DND-41 (cell line): ENCODE data around the gene COG5.

Source experiments
- ATAC-seq: fragments of 200-7000 bp; cut with Tn5 transposase; 3 replicates; pipeline ENCODE4 v1.9.1; 2021; ENCODE audit warnings: low read depth; ENCODE audit not compliant: insufficient read depth
- DNase-seq: peaks from one replicate; pipeline ENCODE4 v3.0.0-alpha.2; 2020
- H2AFZ ChIP-seq: 2 replicates; pipeline ENCODE4 v1.6.0; 2012; ENCODE audit warnings: low read depth, low read length
- H3K27ac ChIP-seq: 2 replicates; pipeline ENCODE4 v1.5.1; 2012; ENCODE audit warnings: low read length, inconsistent platforms
- H3K27me3 ChIP-seq: fragments of 200-600 bp; sonication (generic); 2 replicates; pipeline ENCODE4 v1.6.0; 2012; ENCODE audit warnings: low read length, mild to moderate bottlenecking, inconsistent platforms; ENCODE audit not compliant: insufficient read depth, poor library complexity
- H3K36me3 ChIP-seq: 2 replicates; pipeline ENCODE4 v1.5.1; 2012; ENCODE audit warnings: low read length, inconsistent platforms; ENCODE audit not compliant: insufficient read depth
- H3K4me1 ChIP-seq: 2 replicates; pipeline ENCODE4 v1.5.1; 2012; ENCODE audit warnings: mild to moderate bottlenecking, low read length; ENCODE audit not compliant: insufficient read depth
- H3K4me2 ChIP-seq: 2 replicates; pipeline ENCODE4 v1.6.0; 2012; ENCODE audit warnings: mild to moderate bottlenecking, moderate library complexity, low read length, inconsistent platforms; ENCODE audit not compliant: insufficient read depth
- H3K4me3 ChIP-seq, 2 experiments: fragments of 200-600 bp in 1 of 2; shearing (Covaris generic) in 1 of 2; 2 replicates each; pipeline ENCODE4 v1.5.1; 2012 to 2016; ENCODE audit warnings: inconsistent platforms in 2 of 2, low read length in 2 of 2, mild to moderate bottlenecking in 2 of 2, low read depth in 1 of 2, moderate library complexity in 1 of 2
- H3K79me2 ChIP-seq: 2 replicates; pipeline ENCODE4 v1.6.0; 2012; ENCODE audit warnings: low read length, inconsistent platforms; ENCODE audit not compliant: insufficient read depth
- H3K9ac ChIP-seq: 2 replicates; pipeline ENCODE4 v1.6.0; 2012; ENCODE audit warnings: low read depth, mild to moderate bottlenecking, inconsistent platforms, low read length, moderate library complexity
- H3K9me3 ChIP-seq: 2 replicates; pipeline ENCODE4 v1.5.1; 2012; ENCODE audit warnings: low read length, moderate library complexity, mild to moderate bottlenecking, inconsistent platforms; ENCODE audit not compliant: insufficient read depth, severe bottlenecking
- H4K20me1 ChIP-seq: 2 replicates; pipeline ENCODE4 v1.6.0; 2012; ENCODE audit warnings: low read length; ENCODE audit not compliant: insufficient read depth
- CTCF ChIP-seq: IDR thresholded peaks from 2 replicates; pipeline ENCODE4 v1.5.1; 2012; ENCODE audit warnings: borderline replicate concordance, low read length, moderate library complexity, mild to moderate bottlenecking; ENCODE audit not compliant: poor library complexity, severe bottlenecking; ENCODE audit errors: extremely low read depth
- EZH2 ChIP-seq: IDR thresholded peaks from 3 replicates; pipeline ENCODE4 v1.6.1; 2012; ENCODE audit warnings: borderline replicate concordance, low read depth, mild to moderate bottlenecking, moderate library complexity, low read length, inconsistent platforms; ENCODE audit not compliant: severe bottlenecking

COG5 gene

GRCh38 chr7:107461938-107462533 lies 101.7 kb downstream of the COG5 start:
- Histone ChIP-seq H4K20me1 (peaks cover 12% of the 10 kb centered on the region), H3K27ac (no peak overlapping the region), H3K27me3 (no peaks in the 10 kb centered on the region), H3K4me3 (no peak overlapping the region), H3K79me2 (no peaks in the 10 kb centered on the region), H2AFZ (no peak overlapping the region), H3K9ac (no peak overlapping the region), H3K9me3 (no peaks in the 10 kb centered on the region), H3K36me3 (peaks cover 7% of the 10 kb centered on the region; the same call in 1 of the 2 replicates), H3K4me1 (no peaks in the 10 kb centered on the region), H3K4me2 (no peak overlapping the region)
- no peak for DNase-seq
- TF ChIP-seq CTCF: no peak
- TF ChIP-seq EZH2: no peak
- ATAC-seq: no peak

- Histone ChIP-seq H3K79me2 (no peaks in the 10 kb centered on the region), H3K4me2 (no peak overlapping the region), H3K27ac (no peak overlapping the region), H3K4me3 (no peak overlapping the region), H3K9me3 (no peaks in the 10 kb centered on the region), H3K36me3 (peaks cover 5% of the 10 kb centered on the region; the same call in 1 of the 2 replicates), H2AFZ (no peak overlapping the region), H3K27me3 (no peaks in the 10 kb centered on the region), H3K9ac (no peak overlapping the region), H4K20me1 (no peaks in the 10 kb centered on the region), H3K4me1 (no peaks in the 10 kb centered on the region)
- TF ChIP-seq CTCF (no peak), EZH2 (no peak)
- DNase-seq (no peak), ATAC-seq (no peak)
These were observed 110.3 kb downstream of the COG5 start for GRCh38 chr7:107453388-107453787.

GRCh38 chr7:107450970-107451369 lies 112.8 kb downstream of the COG5 start:
- DNase-seq (no peak), ATAC-seq (no peak)
- Histone ChIP-seq H3K9ac (no peak overlapping the region), H3K4me3 (no peak overlapping the region), H3K4me2 (no peak overlapping the region), H3K27ac (no peak overlapping the region), H4K20me1 (no peaks in the 10 kb centered on the region), H3K36me3 (no peaks in the 10 kb centered on the region; the same call in 1 of the 2 replicates), H3K4me1 (no peaks in the 10 kb centered on the region), H3K9me3 (no peaks in the 10 kb centered on the region), H3K27me3 (no peaks in the 10 kb centered on the region), H2AFZ (no peak overlapping the region), H3K79me2 (no peaks in the 10 kb centered on the region)
- TF ChIP-seq EZH2 (no peak), CTCF (no peak)
